Stomach (tissue), 4 donors: Measurements from ENCODE around the gene ABCC1.

Experiments
- CTCF ChIP-seq, 7 experiments: fragments of 450-650 bp in 4 of 7; fragments of 200-600 bp in 3 of 7; sonication (generic) in 3 of 7; IDR thresholded peaks; one replicate each; pipeline ENCODE4 v1.5.1; 2016 to 2019; ENCODE audit warnings: antibody characterized with exemption in 7 of 7, control low read depth in 2 of 7, mild to moderate bottlenecking in 1 of 7
- EP300 ChIP-seq: sonication (generic); formaldehyde crosslinking; IDR thresholded peaks from one replicate; pipeline ENCODE4 v1.6.1; 2017; ENCODE audit warnings: antibody characterized with exemption
- POLR2A ChIP-seq, 4 donors: fragments of 450-650 bp; IDR thresholded peaks; one replicate each; pipeline ENCODE4 v1.6.1; 2016; ENCODE audit warnings: antibody characterized with exemption in 4 of 4, control low read depth in 2 of 4, mild to moderate bottlenecking in 1 of 4, moderate library complexity in 1 of 4
- POLR2AphosphoS5 ChIP-seq, 3 donors: sonication (generic); formaldehyde crosslinking; IDR thresholded peaks; one replicate each; pipeline ENCODE4 v1.6.1; 2016; ENCODE audit warnings: antibody characterized with exemption in 3 of 3

GRCh38 chr16:16131204-16131603 lies 181.8 kb downstream of the ABCC1 start:
- TF ChIP-seq CTCF (IDR thresholded peaks at IDR 0.05): no peak
- TF ChIP-seq POLR2A (IDR thresholded peaks at IDR 0.05): no peak
- TF ChIP-seq EP300: no peak
- TF ChIP-seq POLR2AphosphoS5 (IDR thresholded peaks at IDR 0.05): no peak
